Measurements from ENCODE around the gene FIBCD1.

DNA sequence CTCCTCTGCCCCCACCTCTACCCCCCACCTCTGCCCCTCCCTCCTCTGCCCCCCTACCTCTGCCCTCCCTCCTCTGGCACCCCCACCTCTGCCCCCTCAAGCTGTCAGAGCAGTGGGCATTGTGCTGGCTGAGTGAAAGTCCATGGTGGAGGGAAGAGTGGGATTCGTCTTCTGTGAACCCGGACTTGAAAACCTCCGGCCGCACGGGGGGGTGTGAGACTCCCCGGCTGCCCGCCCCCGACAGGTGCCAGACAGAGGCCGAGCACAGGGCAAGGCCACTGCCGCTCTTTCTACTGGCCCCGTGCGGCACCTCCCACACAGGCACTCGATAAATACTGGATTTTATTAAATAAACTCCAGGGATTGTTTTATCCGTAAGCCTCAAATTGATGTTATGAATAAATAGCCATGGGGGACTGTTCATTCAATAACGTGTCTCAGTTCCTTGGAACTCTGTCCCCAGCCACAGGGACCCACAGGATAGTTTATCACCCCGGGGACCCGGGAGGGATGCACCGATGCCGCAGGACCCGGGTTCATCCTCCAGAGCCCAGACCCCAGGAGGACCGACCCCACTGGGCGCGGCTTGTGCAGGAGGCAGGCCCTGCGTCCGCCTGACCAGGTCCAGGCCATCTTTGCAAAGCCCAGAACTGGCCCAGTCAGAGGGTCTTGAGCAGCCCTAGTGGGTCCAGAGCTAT is 39.8 kb downstream of the FIBCD1 start:
- TF ChIP-seq CTCF (IDR thresholded peaks at IDR 0.05) (no peak), POLR2A (IDR thresholded peaks at IDR 0.05) (no peak)
